ENCODE measurements around the gene EEF2K.

DNA sequence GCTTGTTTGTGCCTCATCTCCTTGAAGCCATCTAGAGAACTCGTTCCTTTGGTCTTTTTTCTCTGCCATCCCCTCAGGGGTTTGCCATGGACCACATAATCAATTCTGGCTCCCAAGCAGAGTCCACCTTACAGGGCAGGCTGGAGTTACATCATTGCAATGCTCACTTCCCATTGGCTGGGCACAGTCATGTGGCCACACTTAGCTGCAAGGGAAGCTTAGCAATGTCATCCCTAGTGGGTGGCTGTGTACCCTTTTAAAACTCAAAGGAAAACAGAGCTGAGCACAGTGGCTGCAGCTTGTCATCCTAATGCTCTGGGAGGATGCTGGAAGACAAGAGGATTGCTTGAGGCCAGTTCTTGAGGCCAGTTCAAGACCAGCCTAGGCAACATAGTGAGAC is 49.3 kb downstream of the EEF2K start:
- TF ChIP-seq, protein P1, sequence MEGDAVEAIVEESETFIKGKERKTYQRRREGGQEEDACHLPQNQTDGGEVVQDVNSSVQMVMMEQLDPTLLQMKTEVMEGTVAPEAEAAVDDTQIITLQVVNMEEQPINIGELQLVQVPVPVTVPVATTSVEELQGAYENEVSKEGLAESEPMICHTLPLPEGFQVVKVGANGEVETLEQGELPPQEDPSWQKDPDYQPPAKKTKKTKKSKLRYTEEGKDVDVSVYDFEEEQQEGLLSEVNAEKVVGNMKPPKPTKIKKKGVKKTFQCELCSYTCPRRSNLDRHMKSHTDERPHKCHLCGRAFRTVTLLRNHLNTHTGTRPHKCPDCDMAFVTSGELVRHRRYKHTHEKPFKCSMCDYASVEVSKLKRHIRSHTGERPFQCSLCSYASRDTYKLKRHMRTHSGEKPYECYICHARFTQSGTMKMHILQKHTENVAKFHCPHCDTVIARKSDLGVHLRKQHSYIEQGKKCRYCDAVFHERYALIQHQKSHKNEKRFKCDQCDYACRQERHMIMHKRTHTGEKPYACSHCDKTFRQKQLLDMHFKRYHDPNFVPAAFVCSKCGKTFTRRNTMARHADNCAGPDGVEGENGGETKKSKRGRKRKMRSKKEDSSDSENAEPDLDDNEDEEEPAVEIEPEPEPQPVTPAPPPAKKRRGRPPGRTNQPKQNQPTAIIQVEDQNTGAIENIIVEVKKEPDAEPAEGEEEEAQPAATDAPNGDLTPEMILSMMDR (IDR thresholded peaks at IDR 0.05 in 2 of 3, conservative IDR thresholded peaks at IDR 0.05 in 1 of 3; ENCODE audit: borderline replicate concordance in 1 of 3, insufficient read depth in 1 of 3, low read depth in 2 of 3, low read length in 2 of 3), result no peak
- TF ChIP-seq EZH2 (IDR thresholded peaks at IDR 0.05) (no peak), CBX3 (IDR thresholded peaks at IDR 0.05; ENCODE audit: low read depth) (peak; percentile 32; the same call in 1 of the 2 replicates), FOSL1 (IDR thresholded peaks at IDR 0.05; ENCODE audit: low read depth) (no peak), RAD21 (IDR thresholded peaks at IDR 0.05; ENCODE audit: low read depth) (no peak), TCF7L2 (IDR thresholded peaks at IDR 0.05; ENCODE audit: borderline replicate concordance, extremely low read depth, insufficient read depth, insufficient read length) (no peak)
